ENCODE data around the gene MMP11.

DNA sequence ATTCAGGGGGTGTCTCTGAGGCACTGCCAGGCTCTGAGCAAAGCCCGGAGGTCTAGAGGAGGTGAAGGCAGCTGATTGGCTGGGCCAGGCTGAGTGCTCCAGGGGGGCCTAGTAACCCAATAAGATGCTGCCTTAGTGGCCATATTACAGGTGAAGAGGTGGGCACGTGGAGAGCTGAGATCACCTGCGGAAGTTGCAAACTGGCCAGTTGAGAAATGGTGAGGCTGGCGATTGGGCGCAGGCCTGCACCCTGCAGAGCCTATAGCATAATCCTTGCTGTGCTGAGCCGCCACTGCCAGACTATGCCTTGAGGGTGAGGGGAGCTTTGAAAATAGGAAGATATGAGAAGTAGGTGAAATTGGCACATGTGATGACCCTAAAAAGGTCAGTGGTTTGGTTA lies 44.5 kb downstream of the MMP11 start:
- TF ChIP-seq, protein P1, sequence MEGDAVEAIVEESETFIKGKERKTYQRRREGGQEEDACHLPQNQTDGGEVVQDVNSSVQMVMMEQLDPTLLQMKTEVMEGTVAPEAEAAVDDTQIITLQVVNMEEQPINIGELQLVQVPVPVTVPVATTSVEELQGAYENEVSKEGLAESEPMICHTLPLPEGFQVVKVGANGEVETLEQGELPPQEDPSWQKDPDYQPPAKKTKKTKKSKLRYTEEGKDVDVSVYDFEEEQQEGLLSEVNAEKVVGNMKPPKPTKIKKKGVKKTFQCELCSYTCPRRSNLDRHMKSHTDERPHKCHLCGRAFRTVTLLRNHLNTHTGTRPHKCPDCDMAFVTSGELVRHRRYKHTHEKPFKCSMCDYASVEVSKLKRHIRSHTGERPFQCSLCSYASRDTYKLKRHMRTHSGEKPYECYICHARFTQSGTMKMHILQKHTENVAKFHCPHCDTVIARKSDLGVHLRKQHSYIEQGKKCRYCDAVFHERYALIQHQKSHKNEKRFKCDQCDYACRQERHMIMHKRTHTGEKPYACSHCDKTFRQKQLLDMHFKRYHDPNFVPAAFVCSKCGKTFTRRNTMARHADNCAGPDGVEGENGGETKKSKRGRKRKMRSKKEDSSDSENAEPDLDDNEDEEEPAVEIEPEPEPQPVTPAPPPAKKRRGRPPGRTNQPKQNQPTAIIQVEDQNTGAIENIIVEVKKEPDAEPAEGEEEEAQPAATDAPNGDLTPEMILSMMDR (IDR thresholded peaks at IDR 0.05), result no peak
- no peak for TF ChIP-seq POLR2A (IDR thresholded peaks at IDR 0.05)

Measured in ovary (tissue), 3 donors.